PC-3 (cell line): Measurements from ENCODE around the gene TINCR.

Experiments used
- EZH2 ChIP-seq: fragments of 300-600 bp; sonication (generic); IDR thresholded peaks from one replicate; pipeline ENCODE4 v1.6.1; 2017; ENCODE audit warnings: antibody characterized with exemption, mild to moderate bottlenecking, low read length; ENCODE audit not compliant: unreplicated experiment
- EZH2phosphoT487 ChIP-seq: fragments of 300-600 bp; sonication (generic); IDR thresholded peaks from 2 replicates; pipeline ENCODE4 v1.6.1; 2018; ENCODE audit warnings: mild to moderate bottlenecking, antibody characterized with exemption, low read length, borderline replicate concordance
- TF ChIP-seq, protein P1 (sequence below): fragments of 300-600 bp; sonication (generic); conservative IDR thresholded peaks from 2 replicates; pipeline ENCODE4 v1.5.1; 2017; ENCODE audit warnings: antibody characterized with exemption, low read depth, mild to moderate bottlenecking, low read length

DNA sequence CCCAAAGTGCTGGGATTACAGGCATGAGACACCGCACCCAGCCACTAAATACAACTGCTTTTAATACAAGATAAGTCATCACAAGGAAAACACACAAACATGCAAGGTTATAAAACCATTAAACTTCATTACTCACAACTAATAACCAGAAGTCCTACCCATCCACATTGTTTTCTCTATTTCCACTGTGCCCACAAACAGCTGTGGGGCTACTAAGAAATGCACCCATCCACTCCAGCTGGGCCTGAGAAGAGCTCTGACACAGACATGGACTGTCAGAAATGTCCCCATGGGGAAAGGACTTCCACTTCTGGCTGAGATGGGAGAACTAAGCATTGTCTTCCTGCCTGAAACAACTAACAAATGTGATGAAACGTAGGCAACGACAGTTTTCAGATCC, 37.6 kb upstream of the TINCR start:
- TF ChIP-seq, protein P1, sequence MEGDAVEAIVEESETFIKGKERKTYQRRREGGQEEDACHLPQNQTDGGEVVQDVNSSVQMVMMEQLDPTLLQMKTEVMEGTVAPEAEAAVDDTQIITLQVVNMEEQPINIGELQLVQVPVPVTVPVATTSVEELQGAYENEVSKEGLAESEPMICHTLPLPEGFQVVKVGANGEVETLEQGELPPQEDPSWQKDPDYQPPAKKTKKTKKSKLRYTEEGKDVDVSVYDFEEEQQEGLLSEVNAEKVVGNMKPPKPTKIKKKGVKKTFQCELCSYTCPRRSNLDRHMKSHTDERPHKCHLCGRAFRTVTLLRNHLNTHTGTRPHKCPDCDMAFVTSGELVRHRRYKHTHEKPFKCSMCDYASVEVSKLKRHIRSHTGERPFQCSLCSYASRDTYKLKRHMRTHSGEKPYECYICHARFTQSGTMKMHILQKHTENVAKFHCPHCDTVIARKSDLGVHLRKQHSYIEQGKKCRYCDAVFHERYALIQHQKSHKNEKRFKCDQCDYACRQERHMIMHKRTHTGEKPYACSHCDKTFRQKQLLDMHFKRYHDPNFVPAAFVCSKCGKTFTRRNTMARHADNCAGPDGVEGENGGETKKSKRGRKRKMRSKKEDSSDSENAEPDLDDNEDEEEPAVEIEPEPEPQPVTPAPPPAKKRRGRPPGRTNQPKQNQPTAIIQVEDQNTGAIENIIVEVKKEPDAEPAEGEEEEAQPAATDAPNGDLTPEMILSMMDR, result no peak
- TF ChIP-seq EZH2, result no peak
- TF ChIP-seq EZH2phosphoT487, result no peak
